ENCODE measurements around the gene CTXND1.

DNA sequence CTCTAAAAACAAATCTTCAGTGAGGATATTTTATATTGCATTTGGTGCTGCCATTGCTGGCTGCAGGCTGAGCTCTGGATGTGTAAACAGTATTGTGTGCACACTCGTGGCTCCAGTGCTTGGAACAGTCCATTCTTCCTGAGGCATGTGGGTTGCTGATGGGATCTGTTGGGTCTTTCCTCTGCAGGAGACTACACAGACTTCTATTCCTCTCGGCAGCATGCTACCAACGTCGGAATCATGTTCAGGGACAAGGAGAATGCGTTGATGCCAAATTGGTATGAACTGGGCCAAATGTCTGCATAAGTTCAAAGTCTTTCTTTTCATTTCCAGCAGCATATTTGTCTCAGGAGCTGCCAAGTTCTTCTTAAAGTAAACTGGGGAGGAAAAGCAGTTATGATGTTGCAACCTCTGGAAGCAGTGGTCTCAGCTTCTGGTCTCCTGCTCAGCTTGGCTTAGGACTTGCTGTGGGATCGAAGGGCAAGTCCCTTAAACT is 89.9 kb downstream of the CTXND1 start:
- TF ChIP-seq POLR2AphosphoS5 (IDR thresholded peaks at IDR 0.05; ENCODE audit: borderline replicate concordance, low read depth, low read length) (no peak), EZH2 (IDR thresholded peaks at IDR 0.05) (no peak)

Data from SK-N-MC (cell line).